Loucy (cell line): Measurements from ENCODE around the gene SERPINC1.

Source experiments
- EZH2phosphoT487 ChIP-seq: fragments of 200-600 bp; IDR thresholded peaks from 2 replicates; pipeline ENCODE4 v1.6.1; 2018; ENCODE audit warnings: antibody characterized with exemption, mild to moderate bottlenecking, moderate library complexity, borderline replicate concordance
- TF ChIP-seq, protein P1 (sequence below): fragments of 200-600 bp; sonication (generic); conservative IDR thresholded peaks from 2 replicates; pipeline ENCODE4 v1.5.1; 2014; ENCODE audit warnings: mild to moderate bottlenecking, antibody characterized with exemption, low read length

DNA sequence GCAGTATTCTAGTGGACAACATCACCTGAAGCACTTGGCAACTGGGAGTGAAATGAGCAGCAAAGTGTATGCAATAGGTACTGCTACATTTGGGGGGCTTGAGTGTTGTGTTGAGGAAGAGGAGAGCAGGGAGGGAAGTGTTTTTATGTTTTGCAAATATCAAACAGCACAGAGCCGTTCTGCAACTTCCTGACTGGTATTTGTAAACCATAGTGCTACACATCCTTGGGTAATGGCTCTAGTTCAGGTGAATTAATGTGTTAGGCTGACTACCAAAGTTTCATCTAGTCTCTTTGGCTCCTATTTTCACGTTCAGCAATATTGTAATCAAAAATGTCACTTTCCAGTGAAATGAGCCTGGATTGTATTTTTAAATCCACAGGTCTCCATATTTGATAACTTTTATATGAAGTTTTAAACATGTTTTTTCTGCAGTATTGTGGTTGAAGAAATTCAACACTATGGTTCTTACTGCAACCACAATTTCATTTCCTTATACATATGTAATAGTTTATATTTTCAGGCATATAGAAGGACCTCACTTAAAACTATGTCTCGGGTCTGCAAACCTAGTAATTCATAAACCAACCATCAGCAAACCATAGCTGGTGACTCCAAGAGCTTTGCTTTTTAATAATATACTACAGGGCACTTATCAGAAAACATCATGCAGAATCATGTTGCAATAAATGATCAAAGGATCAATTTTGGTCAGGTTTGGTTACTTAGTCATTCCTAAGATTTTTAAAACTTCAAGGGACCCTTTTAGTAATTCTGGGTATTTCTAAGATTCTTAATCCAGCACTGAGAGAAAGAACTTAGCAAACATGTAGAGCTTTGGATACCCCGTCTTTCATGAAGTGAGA is 30.1 kb downstream of the SERPINC1 start:
- TF ChIP-seq, protein P1, sequence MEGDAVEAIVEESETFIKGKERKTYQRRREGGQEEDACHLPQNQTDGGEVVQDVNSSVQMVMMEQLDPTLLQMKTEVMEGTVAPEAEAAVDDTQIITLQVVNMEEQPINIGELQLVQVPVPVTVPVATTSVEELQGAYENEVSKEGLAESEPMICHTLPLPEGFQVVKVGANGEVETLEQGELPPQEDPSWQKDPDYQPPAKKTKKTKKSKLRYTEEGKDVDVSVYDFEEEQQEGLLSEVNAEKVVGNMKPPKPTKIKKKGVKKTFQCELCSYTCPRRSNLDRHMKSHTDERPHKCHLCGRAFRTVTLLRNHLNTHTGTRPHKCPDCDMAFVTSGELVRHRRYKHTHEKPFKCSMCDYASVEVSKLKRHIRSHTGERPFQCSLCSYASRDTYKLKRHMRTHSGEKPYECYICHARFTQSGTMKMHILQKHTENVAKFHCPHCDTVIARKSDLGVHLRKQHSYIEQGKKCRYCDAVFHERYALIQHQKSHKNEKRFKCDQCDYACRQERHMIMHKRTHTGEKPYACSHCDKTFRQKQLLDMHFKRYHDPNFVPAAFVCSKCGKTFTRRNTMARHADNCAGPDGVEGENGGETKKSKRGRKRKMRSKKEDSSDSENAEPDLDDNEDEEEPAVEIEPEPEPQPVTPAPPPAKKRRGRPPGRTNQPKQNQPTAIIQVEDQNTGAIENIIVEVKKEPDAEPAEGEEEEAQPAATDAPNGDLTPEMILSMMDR, result no peak
- no peak for TF ChIP-seq EZH2phosphoT487
